Measurements from ENCODE around the gene CARD11. TPM values are rescaled to one million over a fixed set of nuclear protein-coding genes. Genes with fewer than 3 reads are reported as not detected.

CARD11 gene
- total RNA-seq, 6 experiments from 2014 or later = 0.37 to 0.90 (median 0.50) TPM

DNA sequence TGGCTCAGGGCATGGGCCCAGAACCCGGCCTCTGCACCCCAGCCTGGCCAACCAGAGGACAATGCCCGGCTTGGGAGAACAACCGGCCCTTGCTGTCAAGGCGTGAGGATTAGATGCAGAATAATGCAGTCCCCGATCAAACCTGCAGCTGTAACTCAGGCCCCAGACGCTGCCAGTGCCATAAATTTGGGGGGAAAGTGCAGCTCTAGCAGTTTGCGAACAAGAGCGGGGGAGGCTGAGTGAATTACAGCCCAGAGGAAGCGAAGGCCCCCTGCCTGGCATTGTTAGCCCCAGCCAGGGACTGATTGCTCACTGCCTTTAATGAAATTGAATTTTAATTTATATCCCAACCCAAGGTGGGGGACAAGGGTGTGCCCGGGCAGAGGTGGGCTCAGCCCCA, 161.6 kb downstream of the CARD11 start:
- ATAC-seq = no peak
- 33% methylated on average over 1 of the region's 10 CpGs for WGBS (ENCODE audit: insufficient coverage, low coverage, low lambda C conversion rate, missing lambda C conversion rate)
- intact Hi-C loops (cut with DNase I) = loop anchor here (10.0 kb wide), 1 partner anchor 273 kb away; no protein-coding TSS in a partner anchor
- H3K27ac ChIP-seq = no peak overlapping the region
- H3K27me3 ChIP-seq = no peaks in the 10 kb centered on the region
- DNase-seq = no peak
- no peaks in the 10 kb centered on the region for H3K4me1 ChIP-seq
- H3K9me3 ChIP-seq = no peaks in the 10 kb centered on the region
- no peak for TF ChIP-seq POLR2A (IDR thresholded peaks at IDR 0.05)
- TF ChIP-seq, protein P1, sequence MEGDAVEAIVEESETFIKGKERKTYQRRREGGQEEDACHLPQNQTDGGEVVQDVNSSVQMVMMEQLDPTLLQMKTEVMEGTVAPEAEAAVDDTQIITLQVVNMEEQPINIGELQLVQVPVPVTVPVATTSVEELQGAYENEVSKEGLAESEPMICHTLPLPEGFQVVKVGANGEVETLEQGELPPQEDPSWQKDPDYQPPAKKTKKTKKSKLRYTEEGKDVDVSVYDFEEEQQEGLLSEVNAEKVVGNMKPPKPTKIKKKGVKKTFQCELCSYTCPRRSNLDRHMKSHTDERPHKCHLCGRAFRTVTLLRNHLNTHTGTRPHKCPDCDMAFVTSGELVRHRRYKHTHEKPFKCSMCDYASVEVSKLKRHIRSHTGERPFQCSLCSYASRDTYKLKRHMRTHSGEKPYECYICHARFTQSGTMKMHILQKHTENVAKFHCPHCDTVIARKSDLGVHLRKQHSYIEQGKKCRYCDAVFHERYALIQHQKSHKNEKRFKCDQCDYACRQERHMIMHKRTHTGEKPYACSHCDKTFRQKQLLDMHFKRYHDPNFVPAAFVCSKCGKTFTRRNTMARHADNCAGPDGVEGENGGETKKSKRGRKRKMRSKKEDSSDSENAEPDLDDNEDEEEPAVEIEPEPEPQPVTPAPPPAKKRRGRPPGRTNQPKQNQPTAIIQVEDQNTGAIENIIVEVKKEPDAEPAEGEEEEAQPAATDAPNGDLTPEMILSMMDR (IDR thresholded peaks at IDR 0.05) = no peak
- H3K36me3 ChIP-seq = no peaks in the 10 kb centered on the region
- no peak overlapping the region for H3K4me3 ChIP-seq

- no peaks in the 10 kb centered on the region for H3K9me3 ChIP-seq
- ATAC-seq (no peak), DNase-seq (no peak)
- no peak overlapping the region for H3K27ac ChIP-seq
- WGBS (ENCODE audit: insufficient coverage, low coverage, low lambda C conversion rate, missing lambda C conversion rate) = 27% methylated on average over 5 of the region's 18 CpGs
- H3K36me3 ChIP-seq = no peaks in the 10 kb centered on the region
- no peaks in the 10 kb centered on the region for H3K27me3 ChIP-seq
- TF ChIP-seq POLR2A (IDR thresholded peaks at IDR 0.05) = no peak
- TF ChIP-seq, protein P1 (IDR thresholded peaks at IDR 0.05) = no peak
- no peaks in the 10 kb centered on the region for H3K4me1 ChIP-seq
- no peak overlapping the region for H3K4me3 ChIP-seq
- intact Hi-C loops (cut with DNase I) = loop anchor here (10.0 kb wide), 1 partner anchor 274 kb away; no protein-coding TSS in a partner anchor
Observed at GRCh38 chr7:2880874-2881533, 162.7 kb downstream of the CARD11 start.

DNA sequence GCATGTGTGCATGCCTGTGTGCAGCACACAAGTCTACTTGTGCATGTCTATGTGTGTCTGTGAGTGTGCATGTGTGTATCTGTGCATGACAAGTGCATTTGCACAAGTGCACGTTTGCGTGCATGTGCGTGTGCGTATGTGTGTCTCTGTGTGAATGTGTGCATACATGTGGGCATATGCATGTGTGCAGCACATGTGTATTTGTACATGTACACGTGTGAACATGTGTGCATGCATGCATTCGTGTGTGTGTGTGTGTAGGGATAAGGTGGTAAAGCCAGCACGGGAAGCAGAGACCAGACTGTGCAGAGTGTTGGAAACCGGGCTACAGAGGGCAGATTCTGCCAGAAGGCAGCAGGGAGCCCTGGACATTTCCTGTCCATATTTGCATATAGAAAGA, 163.6 kb downstream of the CARD11 start:
- ATAC-seq = no peak
- TF ChIP-seq, protein P1 (IDR thresholded peaks at IDR 0.05) = no peak
- TF ChIP-seq POLR2A (IDR thresholded peaks at IDR 0.05) = no peak

GRCh38 chr7:2879354-2879753, 164.3 kb downstream of the CARD11 start:
- WGBS (ENCODE audit: insufficient coverage, low coverage, low lambda C conversion rate, missing lambda C conversion rate) = 20% methylated on average over 1 of the region's 8 CpGs
- TF ChIP-seq, protein P1 (IDR thresholded peaks at IDR 0.05) = no peak
- TF ChIP-seq POLR2A (IDR thresholded peaks at IDR 0.05) = no peak
- Histone ChIP-seq H3K4me1 (no peaks in the 10 kb centered on the region), H3K4me3 (no peak overlapping the region), H3K36me3 (no peaks in the 10 kb centered on the region), H3K27ac (no peak overlapping the region), H3K27me3 (no peaks in the 10 kb centered on the region), H3K9me3 (no peaks in the 10 kb centered on the region)
- DNase-seq (no peak), ATAC-seq (no peak)
- intact Hi-C loops (cut with DNase I) = no loop called here

More for the DNA sequence above, 163.6 kb downstream of the CARD11 start:
- DNase-seq = no peak
- Histone ChIP-seq H3K36me3 (no peaks in the 10 kb centered on the region), H3K4me1 (no peaks in the 10 kb centered on the region), H3K27ac (no peak overlapping the region), H3K4me3 (no peak overlapping the region), H3K27me3 (no peaks in the 10 kb centered on the region), H3K9me3 (no peaks in the 10 kb centered on the region)
- WGBS (ENCODE audit: insufficient coverage, low coverage, low lambda C conversion rate, missing lambda C conversion rate) = 59% methylated on average over 8 of the region's 8 CpGs
- intact Hi-C loops (cut with DNase I) = loop anchor here (10.0 kb wide), 1 partner anchor 275 kb away; no protein-coding TSS in a partner anchor

All from right lobe of liver (tissue), 6 donors.